DMS114 treated with DMSO at 0.1 percent for 48 hours (cell line): Measurements from ENCODE around the gene DHCR7.

Source experiments
- DNase-seq: peaks from one replicate; lab custom pipeline; 2025; ENCODE audit not compliant: unreplicated experiment; lab: John Stamatoyannopoulos, UW

DHCR7 gene

DNA sequence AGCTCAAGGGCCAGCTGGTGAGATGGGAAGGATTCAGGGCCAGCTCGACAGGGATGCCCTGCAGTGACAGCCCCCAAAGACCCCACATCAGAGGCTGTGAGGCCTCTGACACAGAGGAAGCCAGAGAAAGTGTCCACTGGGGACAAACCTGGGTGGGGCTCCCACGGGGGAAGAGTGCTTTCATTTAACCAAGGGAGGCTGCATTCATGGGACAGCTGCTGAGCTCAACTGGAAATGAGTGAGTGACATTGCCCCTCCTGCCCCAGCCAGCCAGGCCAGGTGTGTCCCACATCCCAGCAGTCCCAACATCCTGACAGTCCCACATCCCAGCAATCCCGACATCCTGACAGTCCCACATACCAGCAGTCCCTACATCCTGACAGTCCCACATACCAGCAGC, 61.0 kb downstream of the DHCR7 start:
- no peak for DNase-seq

DNA sequence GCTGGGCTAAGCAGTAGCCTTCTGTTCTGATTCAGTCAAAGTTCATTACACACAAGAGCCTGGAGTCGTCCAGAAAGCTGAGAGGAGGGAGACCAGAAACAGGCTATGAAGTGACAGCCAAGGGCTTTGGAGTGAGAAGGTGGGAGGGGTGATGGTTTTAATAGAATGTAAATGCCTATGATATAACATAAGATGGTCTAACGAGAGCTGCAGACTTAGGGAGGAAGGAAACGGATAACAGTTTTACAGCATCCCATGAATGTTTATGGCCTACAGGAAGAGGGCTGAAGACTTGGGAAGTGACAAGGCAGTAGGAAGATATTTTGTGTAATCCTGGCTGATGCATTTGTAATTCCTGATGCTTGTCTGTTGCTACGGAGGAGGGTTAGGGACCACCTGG, 62.0 kb downstream of the DHCR7 start:
- no peak for DNase-seq

DNA sequence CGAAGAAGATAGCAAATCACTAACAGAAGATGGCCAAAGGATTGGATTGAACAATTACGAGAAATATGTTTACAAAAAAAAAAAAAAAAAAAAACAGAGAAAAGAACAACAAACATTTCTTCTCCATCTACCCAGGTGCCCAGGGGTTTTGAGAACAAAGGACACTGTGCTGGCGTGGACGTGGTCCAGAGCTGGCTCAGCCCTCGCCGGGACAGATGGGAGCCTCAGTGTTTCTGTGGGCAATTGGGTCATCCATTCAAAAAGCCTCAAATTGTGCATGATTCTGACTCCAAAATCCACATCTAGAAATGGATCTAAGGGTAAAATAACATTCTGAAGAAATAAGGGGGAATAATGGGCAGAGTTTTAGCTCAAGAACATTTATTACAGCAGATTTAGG, 63.1 kb downstream of the DHCR7 start:
- no peak for DNase-seq

DNA sequence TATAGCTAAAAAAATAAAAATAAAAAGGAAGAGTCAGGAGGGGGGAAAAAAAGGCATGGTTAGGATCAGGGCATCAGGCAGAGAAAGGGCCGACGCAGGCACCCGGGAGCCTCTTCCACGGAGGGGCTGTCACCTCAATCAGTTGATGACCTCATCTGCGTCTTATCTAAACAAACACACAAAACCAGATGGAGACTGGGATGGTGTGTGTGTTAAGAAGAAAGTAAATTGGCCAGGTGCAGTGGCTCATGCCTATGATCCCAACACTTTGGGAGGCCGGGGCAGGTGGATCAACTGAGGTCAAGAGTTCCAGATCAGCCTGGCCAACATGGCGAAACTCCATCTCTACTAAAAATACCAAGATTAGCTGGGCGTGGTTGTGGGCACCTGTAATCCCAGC, 63.6 kb downstream of the DHCR7 start:
- DNase-seq, result no peak
